ENCODE data around the gene TMEM107. TPM values are rescaled to one million over a fixed set of nuclear protein-coding genes. Genes with fewer than 3 reads are reported as not detected.

TMEM107 gene
- total RNA-seq, 1 donor from 2014 or later, result 14.7 TPM

DNA sequence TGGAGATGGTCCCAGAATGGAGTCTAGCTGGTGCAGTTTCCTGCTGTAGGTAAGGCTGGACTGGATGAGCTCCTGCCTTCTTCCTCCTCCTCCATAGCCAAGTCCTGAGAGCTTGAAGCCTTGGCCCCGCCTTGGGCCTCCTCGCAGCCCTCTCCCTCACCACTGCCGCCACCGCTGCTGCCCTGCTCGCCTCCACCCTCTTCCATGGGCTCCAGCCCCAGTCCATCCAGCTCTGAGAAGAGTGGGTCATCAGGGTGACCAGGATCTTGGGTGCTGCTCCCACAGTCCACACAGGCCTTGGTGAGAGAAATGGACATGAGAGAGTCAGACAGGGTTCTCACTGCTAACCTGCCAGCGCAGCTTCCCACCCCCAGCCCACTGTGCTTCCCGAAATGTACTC lies 35.1 kb downstream of the TMEM107 start:
- peaks cover 14% of the 10 kb centered on the region for H3K36me3 ChIP-seq (ENCODE audit: control insufficient read depth, insufficient read depth, low read length)
- no peak for DNase-seq (ENCODE audit: low read depth)
- TF ChIP-seq, protein P1, sequence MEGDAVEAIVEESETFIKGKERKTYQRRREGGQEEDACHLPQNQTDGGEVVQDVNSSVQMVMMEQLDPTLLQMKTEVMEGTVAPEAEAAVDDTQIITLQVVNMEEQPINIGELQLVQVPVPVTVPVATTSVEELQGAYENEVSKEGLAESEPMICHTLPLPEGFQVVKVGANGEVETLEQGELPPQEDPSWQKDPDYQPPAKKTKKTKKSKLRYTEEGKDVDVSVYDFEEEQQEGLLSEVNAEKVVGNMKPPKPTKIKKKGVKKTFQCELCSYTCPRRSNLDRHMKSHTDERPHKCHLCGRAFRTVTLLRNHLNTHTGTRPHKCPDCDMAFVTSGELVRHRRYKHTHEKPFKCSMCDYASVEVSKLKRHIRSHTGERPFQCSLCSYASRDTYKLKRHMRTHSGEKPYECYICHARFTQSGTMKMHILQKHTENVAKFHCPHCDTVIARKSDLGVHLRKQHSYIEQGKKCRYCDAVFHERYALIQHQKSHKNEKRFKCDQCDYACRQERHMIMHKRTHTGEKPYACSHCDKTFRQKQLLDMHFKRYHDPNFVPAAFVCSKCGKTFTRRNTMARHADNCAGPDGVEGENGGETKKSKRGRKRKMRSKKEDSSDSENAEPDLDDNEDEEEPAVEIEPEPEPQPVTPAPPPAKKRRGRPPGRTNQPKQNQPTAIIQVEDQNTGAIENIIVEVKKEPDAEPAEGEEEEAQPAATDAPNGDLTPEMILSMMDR (IDR thresholded peaks at IDR 0.05; ENCODE audit: insufficient read depth, low read length, poor library complexity, severe bottlenecking), result no peak
- H3K4me3 ChIP-seq (ENCODE audit: low read depth, low read length), result no peak overlapping the region
- H3K27me3 ChIP-seq (ENCODE audit: control insufficient read depth, insufficient read depth, low read length), result no peaks in the 10 kb centered on the region

DNA sequence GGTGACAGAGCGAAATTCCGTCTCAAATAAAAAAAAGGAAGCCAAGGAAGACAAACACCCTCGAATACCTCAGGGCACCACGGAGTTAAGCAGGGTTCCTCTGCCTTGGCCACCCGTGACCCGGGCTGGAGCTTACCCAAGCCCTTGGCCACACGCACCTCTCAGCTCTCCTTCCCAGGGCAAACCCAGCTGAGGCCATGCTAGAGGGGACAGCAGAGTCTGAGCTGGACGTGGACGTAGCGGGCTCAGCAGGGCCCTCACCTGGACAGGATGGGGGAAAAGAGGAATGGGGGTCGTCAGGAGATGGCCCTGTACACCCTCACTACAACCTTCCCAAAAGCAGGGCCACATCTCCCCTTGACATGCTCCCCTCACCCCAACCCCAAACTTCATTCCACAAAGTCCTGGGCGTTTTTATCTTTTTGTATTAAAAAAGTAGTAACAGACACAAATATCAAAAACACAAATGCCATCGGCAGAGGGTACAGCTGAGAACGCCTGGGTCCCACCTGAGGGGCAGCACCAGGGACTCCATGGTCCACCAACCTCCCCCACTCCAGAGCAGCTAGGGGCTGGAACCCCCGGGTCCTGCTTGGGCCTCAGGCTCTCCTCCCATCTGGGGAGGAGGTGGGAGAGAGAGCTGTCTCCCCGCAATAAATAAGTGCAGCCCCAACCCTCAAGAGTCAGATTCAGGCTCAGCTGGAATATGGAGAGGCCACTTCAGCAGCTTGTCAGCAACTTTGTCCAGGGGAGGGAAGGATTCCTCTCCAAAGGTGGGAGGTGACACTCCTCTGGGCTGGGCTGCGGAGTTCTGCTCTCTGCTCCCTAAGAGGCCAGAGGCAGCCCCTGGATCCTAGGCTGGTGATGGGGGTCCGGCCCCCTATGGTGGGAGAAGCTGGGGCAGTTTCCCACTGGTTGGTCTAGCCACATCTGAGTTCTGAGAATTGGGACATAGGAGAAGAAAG lies 35.8 kb downstream of the TMEM107 start:
- no peak for DNase-seq (ENCODE audit: low read depth)
- Histone ChIP-seq H3K4me3 (ENCODE audit: low read depth, low read length) (no peak overlapping the region), H3K36me3 (ENCODE audit: control insufficient read depth, insufficient read depth, low read length) (peaks cover 14% of the 10 kb centered on the region), H3K27me3 (ENCODE audit: control insufficient read depth, insufficient read depth, low read length) (no peaks in the 10 kb centered on the region)
- TF ChIP-seq, protein P1 (IDR thresholded peaks at IDR 0.05; ENCODE audit: insufficient read depth, low read length, poor library complexity, severe bottlenecking), result no peak

DNA sequence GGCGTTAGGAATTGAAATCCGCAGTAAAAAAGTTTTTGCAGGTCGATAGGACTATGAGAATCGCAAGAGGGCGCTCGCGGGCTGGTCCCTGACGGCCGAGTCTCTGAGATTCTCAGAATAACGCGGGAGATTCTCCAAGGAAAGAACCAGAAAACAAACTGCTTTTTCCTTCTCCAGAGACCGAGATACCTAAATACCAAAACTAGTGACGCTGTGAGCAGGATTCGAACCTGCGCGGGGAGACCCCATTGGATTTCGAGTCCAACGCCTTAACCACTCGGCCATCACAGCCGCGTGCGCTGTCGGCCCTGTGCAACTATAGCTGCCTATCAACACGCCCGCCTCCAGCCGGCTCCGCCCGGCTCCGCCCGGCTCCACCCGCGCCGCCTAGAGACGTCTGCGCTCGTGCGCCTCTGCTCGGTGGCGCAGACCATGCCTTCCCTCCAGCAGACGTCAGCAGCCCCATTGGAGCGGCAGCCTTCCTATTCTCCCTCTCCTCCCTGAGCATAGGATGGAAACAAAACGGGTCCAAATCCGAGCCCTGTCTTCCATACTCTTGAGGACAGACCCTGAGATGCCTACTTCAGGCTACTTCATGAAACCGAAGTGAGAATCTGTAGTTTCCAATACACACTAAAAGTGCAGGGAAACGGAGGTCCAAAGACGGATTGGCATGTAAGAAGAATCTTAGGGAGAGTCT lies 37.4 kb downstream of the TMEM107 start:
- Histone ChIP-seq H3K4me3 (ENCODE audit: low read depth, low read length) (peak overlapping the region; percentile 53), H3K27me3 (ENCODE audit: control insufficient read depth, insufficient read depth, low read length) (no peaks in the 10 kb centered on the region), H3K36me3 (ENCODE audit: control insufficient read depth, insufficient read depth, low read length) (peaks cover 8% of the 10 kb centered on the region)
- TF ChIP-seq, protein P1 (IDR thresholded peaks at IDR 0.05; ENCODE audit: insufficient read depth, low read length, poor library complexity, severe bottlenecking), result peak; percentile 89
- peak; percentile 84 for DNase-seq (ENCODE audit: low read depth)

DNA sequence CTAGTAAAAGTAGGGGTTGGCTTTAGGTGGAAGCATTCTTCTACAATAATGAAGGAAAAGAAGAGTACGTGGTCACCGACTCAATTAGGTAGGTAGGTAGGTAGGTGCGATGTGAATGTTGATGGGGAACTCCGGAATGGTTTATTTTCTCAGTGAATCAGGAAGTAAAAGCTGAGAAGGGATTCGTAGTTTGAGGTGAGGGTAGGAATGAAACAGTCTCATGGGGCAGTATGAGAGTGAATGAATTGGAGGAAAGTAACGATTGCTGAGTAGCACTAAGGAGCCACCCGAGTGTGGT lies 37.9 kb downstream of the TMEM107 start:
- H3K27me3 ChIP-seq (ENCODE audit: control insufficient read depth, insufficient read depth, low read length), result no peaks in the 10 kb centered on the region
- peaks cover 7% of the 10 kb centered on the region for H3K36me3 ChIP-seq (ENCODE audit: control insufficient read depth, insufficient read depth, low read length)
- peak overlapping the region; percentile 22 for H3K4me3 ChIP-seq (ENCODE audit: low read depth, low read length)
- DNase-seq (ENCODE audit: low read depth), result no peak
- TF ChIP-seq, protein P1 (IDR thresholded peaks at IDR 0.05; ENCODE audit: insufficient read depth, low read length, poor library complexity, severe bottlenecking), result no peak

DNA sequence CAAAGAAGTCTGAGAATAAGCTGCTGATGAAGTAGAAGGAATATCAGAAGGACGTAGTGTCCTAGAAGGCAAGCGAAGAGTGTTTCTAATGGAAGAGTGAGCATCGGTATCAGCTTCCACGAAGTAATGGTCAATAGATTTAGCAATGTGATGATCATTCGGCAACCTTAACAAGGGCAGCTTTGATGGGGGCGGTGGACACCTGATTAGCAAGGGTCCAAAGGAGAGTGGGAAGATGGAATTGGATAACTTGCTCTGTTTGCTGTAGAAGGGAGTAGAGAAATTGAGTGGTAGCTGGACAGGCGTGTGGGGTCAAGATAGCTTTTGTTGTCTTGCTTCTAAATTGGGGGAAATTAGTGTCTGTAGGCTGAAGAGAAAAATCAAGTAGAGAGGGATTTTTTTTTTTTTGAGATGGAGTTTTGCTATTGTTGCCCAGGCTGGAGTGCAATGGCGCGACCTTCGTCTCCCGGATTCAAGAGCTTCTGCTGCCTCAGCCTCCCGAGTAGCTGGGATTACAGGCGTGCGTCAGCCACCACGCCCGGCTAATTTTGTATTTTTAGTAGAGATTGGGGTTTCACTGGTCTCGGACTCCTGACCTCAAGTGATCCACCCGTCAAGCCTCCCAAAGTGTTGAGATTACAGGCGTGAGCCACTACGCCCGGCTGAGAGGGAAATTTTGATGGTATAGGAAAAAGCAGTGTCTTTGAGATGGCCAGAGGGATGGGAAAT lies 38.4 kb downstream of the TMEM107 start:
- no peak for DNase-seq (ENCODE audit: low read depth)
- no peaks in the 10 kb centered on the region for H3K27me3 ChIP-seq (ENCODE audit: control insufficient read depth, insufficient read depth, low read length)

More for the DNA sequence above, 38.4 kb downstream of the TMEM107 start:
- TF ChIP-seq, protein P1 (IDR thresholded peaks at IDR 0.05; ENCODE audit: insufficient read depth, low read length, poor library complexity, severe bottlenecking), result no peak
- peak overlapping the region; percentile 22 for H3K4me3 ChIP-seq (ENCODE audit: low read depth, low read length)
- H3K36me3 ChIP-seq (ENCODE audit: control insufficient read depth, insufficient read depth, low read length), result peaks cover 7% of the 10 kb centered on the region

Data from kidney epithelial cell (primary cell).